ENCODE results near the gene SLC9A9.
A peak's percentile ranks its signal among the peaks of the same experiment; 100 is the strongest.

SLC9A9 gene

GRCh38 chr3:143506190-143506589 lies 342.1 kb downstream of the SLC9A9 start:
- no peak overlapping the region for H3K27ac Mint-ChIP-seq

GRCh38 chr3:143503325-143503885 lies 344.9 kb downstream of the SLC9A9 start:
- Mint-ChIP-seq H3K9me3 (no peaks in the 10 kb centered on the region), H3K27ac (no peak overlapping the region), H3K4me3 (no peak overlapping the region), H3K27me3 (ENCODE audit: low read depth, poor library complexity) (peaks cover 3% of the 10 kb centered on the region), H3K36me3 (ENCODE audit: low read depth) (no peaks in the 10 kb centered on the region), H3K4me1 (no peaks in the 10 kb centered on the region)
- TF ChIP-seq CTCF (IDR thresholded peaks at IDR 0.05): no peak
- no peak for DNase-seq

More at GRCh38 chr3:143506190-143506589, 342.1 kb downstream of the SLC9A9 start:
- Mint-ChIP-seq H3K9me3 (no peaks in the 10 kb centered on the region), H3K4me3 (no peak overlapping the region), H3K27me3 (ENCODE audit: low read depth, poor library complexity) (peaks cover 3% of the 10 kb centered on the region), H3K4me1 (no peaks in the 10 kb centered on the region), H3K36me3 (ENCODE audit: low read depth) (no peaks in the 10 kb centered on the region)
- DNase-seq: no peak
- TF ChIP-seq CTCF (IDR thresholded peaks at IDR 0.05): no peak

GRCh38 chr3:143502081-143502480 lies 346.2 kb downstream of the SLC9A9 start:
- TF ChIP-seq CTCF (IDR thresholded peaks at IDR 0.05): no peak
- peaks cover 5% of the 10 kb centered on the region for H3K36me3 Mint-ChIP-seq (ENCODE audit: low read depth)

GRCh38 chr3:143497382-143497781 lies 350.9 kb downstream of the SLC9A9 start:
- H3K36me3 Mint-ChIP-seq (ENCODE audit: low read depth): peaks cover 5% of the 10 kb centered on the region
- DNase-seq: no peak
- H3K27me3 Mint-ChIP-seq (ENCODE audit: low read depth, poor library complexity): no peaks in the 10 kb centered on the region
- no peak overlapping the region for H3K4me3 Mint-ChIP-seq
- no peak overlapping the region for H3K27ac Mint-ChIP-seq
- peaks cover 5% of the 10 kb centered on the region for H3K9me3 Mint-ChIP-seq
- TF ChIP-seq CTCF (IDR thresholded peaks at IDR 0.05): no peak
- H3K4me1 Mint-ChIP-seq: peaks cover 22% of the 10 kb centered on the region

More at GRCh38 chr3:143502081-143502480, 346.2 kb downstream of the SLC9A9 start:
- no peak for DNase-seq
- H3K27ac Mint-ChIP-seq: no peak overlapping the region
- peaks cover 3% of the 10 kb centered on the region for H3K27me3 Mint-ChIP-seq (ENCODE audit: low read depth, poor library complexity)
- peaks cover 3% of the 10 kb centered on the region for H3K4me1 Mint-ChIP-seq
- peaks cover 5% of the 10 kb centered on the region for H3K9me3 Mint-ChIP-seq
- H3K4me3 Mint-ChIP-seq: no peak overlapping the region

GRCh38 chr3:143496191-143496590 lies 352.1 kb downstream of the SLC9A9 start:
- no peak overlapping the region for H3K4me3 Mint-ChIP-seq
- DNase-seq: no peak
- no peak for TF ChIP-seq CTCF (IDR thresholded peaks at IDR 0.05)
- H3K27me3 Mint-ChIP-seq (ENCODE audit: low read depth, poor library complexity): no peaks in the 10 kb centered on the region
- peaks cover 22% of the 10 kb centered on the region for H3K4me1 Mint-ChIP-seq
- H3K9me3 Mint-ChIP-seq: peaks cover 5% of the 10 kb centered on the region
- peaks cover 5% of the 10 kb centered on the region for H3K36me3 Mint-ChIP-seq (ENCODE audit: low read depth)
- H3K27ac Mint-ChIP-seq: peak overlapping the region; percentile 52

GRCh38 chr3:143495527-143495926 lies 352.7 kb downstream of the SLC9A9 start:
- DNase-seq: no peak
- H3K9me3 Mint-ChIP-seq: peaks cover 5% of the 10 kb centered on the region
- H3K4me3 Mint-ChIP-seq: no peak overlapping the region
- H3K27me3 Mint-ChIP-seq (ENCODE audit: low read depth, poor library complexity): no peaks in the 10 kb centered on the region
- TF ChIP-seq CTCF (IDR thresholded peaks at IDR 0.05): no peak
- H3K4me1 Mint-ChIP-seq: peaks cover 22% of the 10 kb centered on the region
- peaks cover 5% of the 10 kb centered on the region for H3K36me3 Mint-ChIP-seq (ENCODE audit: low read depth)
- H3K27ac Mint-ChIP-seq: peak overlapping the region; percentile 52

Measured in nephron progenitor cell (in vitro differentiated cells).